IPS DF 6.9 (cell line): ENCODE measurements around the gene ZC3H12D.
"Not testable (repeated sequence)": the region's sequence is repeated elsewhere in the genome, so short reads cannot be mapped to it uniquely, and the experiment has no call there.

ENCODE experiments used
- DNase-seq: peaks from one replicate; pipeline ENCODE4 v3.0.0-alpha.2; 2013; ENCODE audit warnings: low read depth, low spot score
- H3K27ac ChIP-seq: one replicate; pipeline ENCODE4 v1.5.1; 2013; ENCODE audit warnings: low read length, control low read depth
- H3K27me3 ChIP-seq: 2 replicates; pipeline ENCODE4 v1.6.1; 2013; ENCODE audit warnings: mild to moderate bottlenecking, low read length; ENCODE audit not compliant: control insufficient read depth, insufficient read depth
- H3K36me3 ChIP-seq: 2 replicates; pipeline ENCODE4 v1.6.1; 2013; ENCODE audit warnings: low read length; ENCODE audit not compliant: control insufficient read depth, insufficient read depth
- H3K4me1 ChIP-seq: 2 replicates; pipeline ENCODE4 v1.6.1; 2013; ENCODE audit warnings: low read length; ENCODE audit not compliant: control insufficient read depth, insufficient read depth
- H3K4me3 ChIP-seq: 2 replicates; pipeline ENCODE4 v1.5.1; 2013; ENCODE audit warnings: mild to moderate bottlenecking, low read length
- H3K9me3 ChIP-seq: 2 replicates; pipeline ENCODE4 v1.6.1; 2013; ENCODE audit warnings: low read length, inconsistent platforms; ENCODE audit not compliant: control insufficient read depth, insufficient read depth
- WGBS: extraction: QIAGEN DNeasy Blood & Tissue Kit; methylation state at CpG from one replicate; pipeline ENCODE4 v1.1.7; 2013; ENCODE audit warnings: mixed read lengths, missing lambda C conversion rate; ENCODE audit not compliant: insufficient read length, insufficient coverage; 5-methylcytosine and 5-hydroxymethylcytosine counted together

Gene ZC3H12D

GRCh38 chr6:149451376-149452036, 33.3 kb downstream of the ZC3H12D start:
- Histone ChIP-seq H3K9me3 (no peaks in the 10 kb centered on the region), H3K27me3 (peaks cover 23% of the 10 kb centered on the region), H3K4me1 (0 out of 2 replicates have a peak, but pooled peaks cover 2% of the 10 kb centered on the region), H3K36me3 (no peaks in the 10 kb centered on the region), H3K4me3 (peak overlapping the region; percentile 40; the same call in 1 of the 2 replicates), H3K27ac (no peak overlapping the region)
- WGBS: no CpG with 5 or more reads among the region's 47 CpGs
- no peak for DNase-seq

DNA sequence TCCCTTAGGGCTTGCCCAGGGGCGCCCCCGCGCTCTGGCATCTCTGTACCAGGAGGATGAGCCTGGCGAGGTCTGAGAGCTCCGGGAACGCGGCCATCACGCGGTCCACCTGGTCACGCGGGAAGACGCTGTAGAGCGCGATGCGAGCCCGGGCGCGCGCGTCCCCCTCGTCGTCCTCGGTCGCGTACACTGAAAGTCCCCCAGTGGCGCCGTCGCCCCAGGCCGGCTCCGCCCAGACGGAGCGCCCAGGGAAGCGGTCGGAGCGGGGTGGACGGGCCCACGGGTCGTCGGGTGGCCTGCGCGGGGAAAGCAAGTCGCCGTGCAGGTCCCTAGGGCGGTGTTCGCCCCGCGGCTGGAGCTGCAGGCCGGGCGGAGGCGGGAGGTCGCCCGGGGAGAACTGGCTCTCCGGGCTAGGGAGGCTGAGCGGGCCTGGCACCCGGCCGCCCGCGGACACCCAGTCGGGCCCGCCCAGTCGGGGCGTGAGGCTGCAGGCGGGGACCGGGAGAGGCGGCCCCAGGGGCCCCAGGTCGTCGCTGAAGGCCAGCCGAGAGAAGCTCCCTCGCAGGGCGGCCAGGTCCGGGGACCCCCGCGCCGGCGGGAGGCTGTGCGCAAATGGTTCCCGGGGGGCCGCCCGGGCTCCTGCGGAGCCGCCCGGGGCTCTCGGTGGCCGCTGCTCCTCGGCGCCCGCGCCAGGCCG, 34.0 kb downstream of the ZC3H12D start:
- no peak overlapping the region for H3K27ac ChIP-seq
- H3K4me1 ChIP-seq: 0 out of 2 replicates have a peak, but pooled peaks cover 2% of the 10 kb centered on the region
- H3K4me3 ChIP-seq: peak overlapping the region; percentile 40; the same call in 1 of the 2 replicates
- H3K27me3 ChIP-seq: peaks cover 23% of the 10 kb centered on the region
- H3K9me3 ChIP-seq: no peaks in the 10 kb centered on the region
- H3K36me3 ChIP-seq: no peaks in the 10 kb centered on the region
- WGBS: no CpG with 5 or more reads among the region's 89 CpGs
- DNase-seq: no peak

GRCh38 chr6:149449831-149450678, 34.8 kb downstream of the ZC3H12D start:
- Histone ChIP-seq H3K4me1 (0 out of 2 replicates have a peak, but pooled peaks cover 2% of the 10 kb centered on the region), H3K4me3 (peak overlapping the region; percentile 40; the same call in 1 of the 2 replicates), H3K27me3 (peaks cover 23% of the 10 kb centered on the region), H3K9me3 (no peaks in the 10 kb centered on the region), H3K36me3 (no peaks in the 10 kb centered on the region), H3K27ac (no peak overlapping the region)
- no CpG with 5 or more reads among the region's 14 CpGs for WGBS
- DNase-seq: no peak

DNA sequence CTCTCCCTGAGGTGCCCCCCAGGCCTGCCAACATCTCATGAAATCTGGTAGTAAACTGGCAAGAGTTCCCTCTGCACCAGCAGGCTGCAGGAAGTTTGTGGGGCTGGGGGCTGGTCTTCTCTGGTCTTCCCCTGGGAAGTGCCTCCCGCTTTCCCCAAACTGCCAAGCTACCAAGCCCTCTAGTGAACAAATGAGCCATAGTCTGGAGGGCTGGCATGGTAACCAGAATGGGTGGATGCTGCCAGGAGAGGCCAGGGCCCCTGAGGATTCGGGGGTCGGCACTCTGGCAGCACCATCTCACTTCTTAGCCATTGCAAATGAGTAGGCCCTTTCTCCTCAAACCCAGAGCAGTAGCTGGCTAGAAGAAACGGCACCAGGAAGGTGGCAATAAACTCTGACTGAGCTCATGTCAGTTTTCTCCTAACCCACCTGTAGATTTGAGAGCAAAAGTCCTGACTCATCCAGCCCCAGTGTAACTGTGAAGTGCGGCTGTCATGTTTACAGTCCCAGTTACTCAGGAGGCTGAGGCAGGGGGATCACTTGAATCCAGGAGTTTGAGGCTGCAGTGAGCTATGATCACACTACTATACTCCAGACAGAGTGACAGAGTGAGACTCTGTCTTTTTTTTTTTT, 35.9 kb downstream of the ZC3H12D start:
- H3K9me3 ChIP-seq: no peaks in the 10 kb centered on the region
- peaks cover 23% of the 10 kb centered on the region for H3K27me3 ChIP-seq
- DNase-seq: no peak
- H3K4me3 ChIP-seq: no peak overlapping the region
- H3K4me1 ChIP-seq: 0 out of 2 replicates have a peak, but pooled peaks cover 2% of the 10 kb centered on the region
- no CpG with 5 or more reads among the region's 5 CpGs for WGBS
- no peak overlapping the region for H3K27ac ChIP-seq
- H3K36me3 ChIP-seq: no peaks in the 10 kb centered on the region

DNA sequence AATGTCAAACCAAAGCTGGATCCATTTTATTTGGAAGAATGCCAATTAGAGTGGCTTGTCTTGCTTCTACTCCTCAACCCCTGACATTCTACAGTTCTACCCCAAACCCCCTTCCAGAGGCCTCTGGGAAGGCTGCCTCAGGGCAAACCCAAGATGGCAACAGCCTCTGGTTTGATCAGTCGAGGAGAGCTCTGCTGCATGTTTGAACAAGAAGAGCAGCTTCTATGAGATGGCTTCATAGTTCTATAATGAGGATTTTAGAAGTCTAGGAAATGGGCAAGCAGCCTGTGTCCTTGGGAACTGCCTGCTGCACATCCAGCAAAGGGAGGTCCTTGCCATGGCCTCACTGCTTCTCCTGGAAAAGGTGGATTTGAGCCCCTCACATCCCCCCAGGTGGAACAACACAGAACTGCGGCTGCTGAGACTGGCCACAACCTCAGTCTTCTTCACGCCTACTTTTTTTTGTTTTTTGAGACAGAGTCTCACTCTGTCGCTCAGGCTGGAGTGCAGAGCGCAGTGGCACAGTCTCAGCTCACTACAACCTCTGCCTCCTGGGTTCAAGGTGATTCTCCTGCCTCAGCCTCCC, 37.9 kb downstream of the ZC3H12D start:
- Histone ChIP-seq H3K4me3 (no peak overlapping the region), H3K27me3 (peaks cover 17% of the 10 kb centered on the region), H3K4me1 (0 out of 2 replicates have a peak, but pooled peaks cover 2% of the 10 kb centered on the region), H3K36me3 (no peaks in the 10 kb centered on the region), H3K27ac (no peak overlapping the region), H3K9me3 (no peaks in the 10 kb centered on the region)
- no peak for DNase-seq
- WGBS: no CpG with 5 or more reads among the region's 5 CpGs

GRCh38 chr6:149445573-149445972, 39.2 kb downstream of the ZC3H12D start:
- Histone ChIP-seq H3K36me3 (no peaks in the 10 kb centered on the region), H3K9me3 (no peaks in the 10 kb centered on the region), H3K4me3 (no peak overlapping the region), H3K4me1 (0 out of 2 replicates have a peak, but pooled peaks cover 1% of the 10 kb centered on the region), H3K27ac (no peak overlapping the region), H3K27me3 (peaks cover 5% of the 10 kb centered on the region; the same call in 1 of the 2 replicates)
- no CpG with 5 or more reads among the region's 7 CpGs for WGBS
- no peak for DNase-seq

- H3K36me3 ChIP-seq: no peaks in the 10 kb centered on the region
- DNase-seq: no peak
- no peak overlapping the region for H3K4me3 ChIP-seq
- no peak overlapping the region for H3K27ac ChIP-seq
- no peaks in the 10 kb centered on the region for H3K4me1 ChIP-seq
- peaks cover under 1% of the 10 kb centered on the region; the same call in 1 of the 2 replicates for H3K27me3 ChIP-seq
- no CpG with 5 or more reads among the region's 6 CpGs for WGBS
- H3K9me3 ChIP-seq: no peaks in the 10 kb centered on the region
Observed at GRCh38 chr6:149445095-149445466, 39.7 kb downstream of the ZC3H12D start.

DNA sequence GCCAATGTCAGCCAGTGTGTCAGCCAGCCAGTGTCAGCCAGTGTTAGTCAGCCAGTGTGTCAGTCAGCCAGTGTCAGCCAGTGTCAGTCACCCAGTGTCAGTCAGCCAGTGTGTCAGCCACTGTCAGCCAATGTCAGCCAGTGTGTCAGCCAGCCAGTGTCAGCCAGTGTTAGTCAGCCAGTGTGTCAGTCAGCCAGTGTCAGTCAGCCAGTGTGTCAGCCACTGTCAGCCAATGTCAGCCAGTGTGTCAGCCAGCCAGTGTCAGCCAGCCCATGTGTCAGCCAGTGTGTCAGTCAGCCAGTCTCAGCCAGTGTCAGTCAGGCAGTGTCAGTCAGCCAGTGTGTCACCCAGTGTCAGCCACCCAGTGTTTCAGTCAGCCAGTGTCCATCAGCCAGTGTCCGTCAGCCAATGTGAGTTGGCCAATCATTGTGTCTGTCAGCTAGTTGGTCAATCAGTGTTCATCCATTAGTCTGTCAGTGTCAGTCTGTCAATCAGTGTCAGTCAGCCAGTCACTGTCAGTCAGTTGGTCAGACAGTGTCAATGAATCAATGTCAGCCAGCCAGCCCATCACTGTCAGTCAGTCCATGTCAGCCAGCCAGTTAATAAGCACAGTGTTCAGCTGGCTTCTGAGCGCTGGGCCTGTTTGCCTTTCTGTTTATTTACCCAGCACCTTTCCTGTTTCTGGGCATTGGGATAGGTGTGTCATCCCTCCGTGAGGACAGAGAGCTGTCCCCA, 40.3 kb downstream of the ZC3H12D start:
- H3K4me1 ChIP-seq, H3K27me3 ChIP-seq, H3K9me3 ChIP-seq, H3K36me3 ChIP-seq, H3K4me3 ChIP-seq, H3K27ac ChIP-seq, DNase-seq: not testable (repeated sequence)
- no CpG with 5 or more reads among the region's 3 CpGs for WGBS

DNA sequence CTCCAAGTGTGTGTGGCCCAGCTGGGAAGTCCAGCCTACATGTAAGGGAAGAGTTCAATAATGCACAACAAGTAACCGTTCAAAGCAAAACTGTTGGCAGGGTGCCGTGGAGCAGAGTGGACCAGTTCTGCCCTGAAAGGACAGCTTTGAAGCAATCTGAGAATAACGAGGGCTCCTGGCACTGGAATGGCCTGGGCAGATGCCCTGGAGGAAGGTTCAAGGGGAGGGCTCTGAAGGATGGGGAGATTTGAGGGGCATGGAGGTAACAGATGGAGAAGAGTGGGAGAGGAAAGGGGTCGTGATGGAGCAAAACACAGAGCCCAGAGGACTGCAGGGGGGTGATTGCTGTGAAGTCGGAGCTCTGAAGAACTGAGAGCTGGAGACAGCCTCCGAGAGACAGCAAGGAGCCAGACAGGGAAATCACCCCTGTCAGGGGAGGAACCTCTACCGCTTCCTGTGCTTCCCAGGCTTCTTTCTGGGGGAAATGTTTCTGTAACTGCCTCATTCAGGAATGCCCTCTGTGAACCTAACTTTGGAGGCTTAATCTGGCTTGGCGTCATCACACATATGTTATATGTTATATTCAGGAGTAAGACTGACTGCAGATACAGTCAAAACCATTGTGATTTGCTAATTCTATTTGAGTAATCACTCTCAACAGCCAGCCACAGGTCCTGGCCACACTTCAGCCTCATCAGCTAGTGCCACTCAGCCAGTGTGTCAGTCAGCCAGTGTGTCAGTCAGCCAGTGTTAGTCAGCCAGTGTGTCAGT, 41.2 kb downstream of the ZC3H12D start:
- Histone ChIP-seq H3K27ac (no peak overlapping the region), H3K4me1 (no peaks in the 10 kb centered on the region), H3K27me3 (no peaks in the 10 kb centered on the region), H3K4me3 (no peak overlapping the region), H3K9me3 (no peaks in the 10 kb centered on the region), H3K36me3 (no peaks in the 10 kb centered on the region)
- WGBS: no CpG with 5 or more reads among the region's 8 CpGs
- no peak for DNase-seq
